DOHH2 (cell line): ENCODE measurements around the gene TTC17.

Source experiments
- H3F3A ChIP-seq: fragments of 200-600 bp; sonication (generic), shearing (Covaris generic); 2 replicates; pipeline ENCODE4 v1.6.0; 2016; ENCODE audit warnings: antibody characterized with exemption, mild to moderate bottlenecking; ENCODE audit not compliant: control insufficient read depth, insufficient read depth
- H3K27ac ChIP-seq: fragments of 200-600 bp; sonication (generic); 2 replicates; pipeline ENCODE4 v1.5.1; 2014; ENCODE audit warnings: low read depth, mild to moderate bottlenecking, low read length, moderate library complexity
- H3K27me3 ChIP-seq: fragments of 200-600 bp; sonication (generic); 2 replicates; pipeline ENCODE4 v1.6.1; 2014; ENCODE audit warnings: mild to moderate bottlenecking, low read length, mixed read lengths; ENCODE audit not compliant: control insufficient read depth
- H3K36me3 ChIP-seq: fragments of 200-600 bp; sonication (generic); 2 replicates; pipeline ENCODE4 v1.6.1; 2014; ENCODE audit warnings: mild to moderate bottlenecking, low read length, moderate library complexity, mixed read lengths; ENCODE audit not compliant: control insufficient read depth
- H3K4me1 ChIP-seq: fragments of 200-600 bp; sonication (generic); 2 replicates; pipeline ENCODE4 v1.6.1; 2014; ENCODE audit warnings: mild to moderate bottlenecking, low read length, mixed read lengths; ENCODE audit not compliant: control insufficient read depth
- H3K4me2 ChIP-seq: fragments of 200-600 bp; sonication (generic); 2 replicates; pipeline ENCODE4 v1.6.0; 2014; ENCODE audit warnings: mild to moderate bottlenecking, low read length, moderate library complexity
- H3K4me3 ChIP-seq: fragments of 200-600 bp; sonication (generic); 2 replicates; pipeline ENCODE4 v1.5.1; 2014; ENCODE audit warnings: mild to moderate bottlenecking, low read length, mixed read lengths
- H3K79me2 ChIP-seq: fragments of 200-600 bp; sonication (generic); 2 replicates; pipeline ENCODE4 v1.6.1; 2014; ENCODE audit warnings: mild to moderate bottlenecking, low read length, mixed read lengths; ENCODE audit not compliant: control insufficient read depth
- H3K9me2 ChIP-seq: fragments of 200-600 bp; sonication (generic); replicated peaks from 2 replicates; pipeline ENCODE4 v1.6.1; 2014; ENCODE audit warnings: mild to moderate bottlenecking, low read length, mixed read lengths; ENCODE audit not compliant: control insufficient read depth
- H3K9me3 ChIP-seq: fragments of 200-600 bp; sonication (generic); 2 replicates; pipeline ENCODE4 v1.6.1; 2014; ENCODE audit warnings: antibody characterized with exemption, low read length, mixed read lengths; ENCODE audit not compliant: control insufficient read depth, insufficient read depth
- H4K20me1 ChIP-seq: fragments of 200-600 bp; sonication (generic); 2 replicates; pipeline ENCODE4 v1.6.0; 2014; ENCODE audit warnings: low read depth, mild to moderate bottlenecking, antibody characterized with exemption, low read length, moderate library complexity; ENCODE audit not compliant: control insufficient read depth, insufficient read depth
- EZH2phosphoT487 ChIP-seq: fragments of 200-600 bp; sonication (generic); IDR thresholded peaks from 2 replicates; pipeline ENCODE4 v1.6.1; 2017; ENCODE audit warnings: borderline replicate concordance, mild to moderate bottlenecking, antibody characterized with exemption, low read length, moderate library complexity, mixed read lengths
- TF ChIP-seq, protein P1 (sequence below): fragments of 200-600 bp; sonication (generic); IDR thresholded peaks from one replicate; pipeline ENCODE4 v1.5.1; 2014; ENCODE audit warnings: antibody characterized with exemption, mild to moderate bottlenecking, low read depth, low read length; ENCODE audit not compliant: poor library complexity, severe bottlenecking

Gene TTC17

DNA sequence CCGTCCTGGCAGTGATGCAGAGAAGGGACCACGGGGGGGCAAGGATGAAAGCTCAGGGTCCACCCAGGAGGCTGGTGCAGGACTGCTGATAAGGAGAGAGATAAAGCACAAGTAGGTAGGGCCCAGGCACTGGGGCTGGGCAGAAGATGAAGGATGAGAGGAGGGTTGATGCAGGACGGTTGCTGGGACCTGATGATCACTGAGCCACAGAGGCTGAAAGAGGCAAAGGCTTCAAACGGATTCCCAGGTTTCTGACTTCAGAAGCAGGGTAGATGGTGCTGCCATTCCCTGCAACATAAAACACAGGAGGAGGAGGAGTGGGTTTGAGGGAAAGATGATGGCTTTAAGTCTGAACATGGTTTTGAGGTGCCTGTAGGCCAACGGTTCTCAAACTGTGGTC is 148.5 kb downstream of the TTC17 start:
- H3K27ac ChIP-seq, result no peak overlapping the region
- TF ChIP-seq, protein P1, sequence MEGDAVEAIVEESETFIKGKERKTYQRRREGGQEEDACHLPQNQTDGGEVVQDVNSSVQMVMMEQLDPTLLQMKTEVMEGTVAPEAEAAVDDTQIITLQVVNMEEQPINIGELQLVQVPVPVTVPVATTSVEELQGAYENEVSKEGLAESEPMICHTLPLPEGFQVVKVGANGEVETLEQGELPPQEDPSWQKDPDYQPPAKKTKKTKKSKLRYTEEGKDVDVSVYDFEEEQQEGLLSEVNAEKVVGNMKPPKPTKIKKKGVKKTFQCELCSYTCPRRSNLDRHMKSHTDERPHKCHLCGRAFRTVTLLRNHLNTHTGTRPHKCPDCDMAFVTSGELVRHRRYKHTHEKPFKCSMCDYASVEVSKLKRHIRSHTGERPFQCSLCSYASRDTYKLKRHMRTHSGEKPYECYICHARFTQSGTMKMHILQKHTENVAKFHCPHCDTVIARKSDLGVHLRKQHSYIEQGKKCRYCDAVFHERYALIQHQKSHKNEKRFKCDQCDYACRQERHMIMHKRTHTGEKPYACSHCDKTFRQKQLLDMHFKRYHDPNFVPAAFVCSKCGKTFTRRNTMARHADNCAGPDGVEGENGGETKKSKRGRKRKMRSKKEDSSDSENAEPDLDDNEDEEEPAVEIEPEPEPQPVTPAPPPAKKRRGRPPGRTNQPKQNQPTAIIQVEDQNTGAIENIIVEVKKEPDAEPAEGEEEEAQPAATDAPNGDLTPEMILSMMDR, result no peak
- no peaks in the 10 kb centered on the region for H3K9me2 ChIP-seq

DNA sequence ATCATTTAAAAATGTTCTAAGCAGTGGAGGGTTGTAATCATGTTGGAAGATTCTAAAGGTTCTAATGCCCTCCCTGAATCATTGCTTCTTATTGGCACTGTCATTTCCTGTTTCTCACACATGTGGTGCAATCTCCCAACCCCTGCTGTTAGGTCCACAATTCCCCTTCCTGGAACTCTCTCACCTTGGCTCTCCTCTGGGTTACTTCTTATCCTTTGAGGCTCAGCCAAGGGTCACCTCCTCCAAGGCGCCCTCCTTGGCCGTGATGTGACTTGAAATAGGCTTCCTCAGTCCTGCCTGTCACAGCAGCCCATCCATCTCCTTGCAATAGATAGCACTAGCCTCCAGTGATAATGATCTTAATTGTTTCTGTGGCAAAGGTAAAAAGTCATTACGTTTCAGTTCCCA is 149.8 kb downstream of the TTC17 start:
- TF ChIP-seq EZH2phosphoT487, result no peak
- TF ChIP-seq, protein P1, result no peak
- no peaks in the 10 kb centered on the region for H3K9me3 ChIP-seq

More for the DNA sequence above, 148.5 kb downstream of the TTC17 start:
- no peaks in the 10 kb centered on the region for H3K36me3 ChIP-seq
- no peaks in the 10 kb centered on the region for H3K27me3 ChIP-seq
- no peaks in the 10 kb centered on the region for H3K79me2 ChIP-seq
- H4K20me1 ChIP-seq, result no peaks in the 10 kb centered on the region
- no peaks in the 10 kb centered on the region for H3F3A ChIP-seq
- no peak overlapping the region for H3K4me3 ChIP-seq
- no peaks in the 10 kb centered on the region for H3K9me3 ChIP-seq
- no peak overlapping the region for H3K4me2 ChIP-seq
- H3K4me1 ChIP-seq, result no peaks in the 10 kb centered on the region

DNA sequence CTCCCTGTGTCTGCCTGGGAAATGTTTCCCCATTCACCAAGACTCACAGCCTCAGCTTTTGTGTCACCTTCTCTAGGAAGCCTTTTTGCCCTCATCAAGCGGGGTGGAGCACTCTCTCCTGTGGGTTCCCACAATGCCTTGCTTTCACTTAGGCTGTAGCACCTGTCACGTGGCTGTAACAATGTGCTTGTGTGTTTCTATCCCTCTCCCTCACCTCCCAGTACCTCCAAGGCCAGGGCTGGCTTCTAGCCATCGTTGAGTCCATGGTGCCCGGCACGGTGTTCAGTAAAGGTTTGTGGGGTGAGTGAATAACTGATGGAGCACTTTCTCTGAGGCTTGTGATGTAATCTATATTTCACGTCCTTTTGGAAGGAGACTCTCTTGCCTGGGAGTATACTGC is 153.2 kb downstream of the TTC17 start:
- Histone ChIP-seq H3K9me3 (no peaks in the 10 kb centered on the region), H3K79me2 (no peaks in the 10 kb centered on the region), H3K4me3 (no peak overlapping the region), H3K27ac (no peak overlapping the region), H3K27me3 (no peaks in the 10 kb centered on the region), H3F3A (no peaks in the 10 kb centered on the region), H3K4me1 (no peaks in the 10 kb centered on the region), H3K9me2 (no peaks in the 10 kb centered on the region), H4K20me1 (no peaks in the 10 kb centered on the region), H3K4me2 (no peak overlapping the region), H3K36me3 (no peaks in the 10 kb centered on the region)
- TF ChIP-seq EZH2phosphoT487, result no peak
- TF ChIP-seq, protein P1, result no peak

More for the DNA sequence above, 149.8 kb downstream of the TTC17 start:
- Histone ChIP-seq H3K36me3 (no peaks in the 10 kb centered on the region), H3K27me3 (no peaks in the 10 kb centered on the region), H3K9me2 (no peaks in the 10 kb centered on the region), H3F3A (no peaks in the 10 kb centered on the region), H3K79me2 (no peaks in the 10 kb centered on the region), H4K20me1 (no peaks in the 10 kb centered on the region), H3K4me1 (no peaks in the 10 kb centered on the region), H3K4me2 (no peak overlapping the region), H3K4me3 (no peak overlapping the region), H3K27ac (no peak overlapping the region)

DNA sequence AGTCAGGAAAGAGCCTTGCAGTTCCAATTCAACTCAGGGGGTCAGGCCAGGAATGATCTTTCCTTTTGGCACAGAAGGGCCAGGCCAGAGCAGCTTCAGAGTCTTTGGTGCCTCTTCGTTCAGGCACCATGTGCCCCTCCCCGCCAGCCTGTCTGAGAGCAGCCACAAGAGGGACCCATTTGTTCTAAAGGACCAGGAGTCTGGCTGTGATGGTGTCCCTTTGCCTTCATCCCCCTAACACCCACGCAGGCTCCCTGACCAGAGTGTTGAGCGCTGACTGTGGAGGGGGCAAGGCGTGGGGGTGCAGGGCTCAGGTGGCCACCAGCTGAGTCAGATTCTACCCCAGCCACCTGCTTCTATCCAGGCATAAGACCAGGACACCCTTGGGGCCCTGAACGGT is 156.4 kb downstream of the TTC17 start:
- no peaks in the 10 kb centered on the region for H3K4me1 ChIP-seq
- no peaks in the 10 kb centered on the region for H3K36me3 ChIP-seq
- H3F3A ChIP-seq, result no peaks in the 10 kb centered on the region
- H3K27me3 ChIP-seq, result no peaks in the 10 kb centered on the region
- peaks cover under 1% of the 10 kb centered on the region; the same call in 1 of the 2 replicates for H3K9me3 ChIP-seq
- no peaks in the 10 kb centered on the region for H3K79me2 ChIP-seq
- H4K20me1 ChIP-seq, result no peaks in the 10 kb centered on the region
- no peak overlapping the region for H3K27ac ChIP-seq
- no peak overlapping the region for H3K4me3 ChIP-seq
- H3K9me2 ChIP-seq, result no peaks in the 10 kb centered on the region
- no peak overlapping the region for H3K4me2 ChIP-seq
- TF ChIP-seq, protein P1, result no peak
- no peak for TF ChIP-seq EZH2phosphoT487
